Stimulated activated CD4-positive, alpha-beta T cell treated with anti-CD3 and anti-CD28 coated beads, Interleukin-1b, Interleukin-23, amount 100 ng/mL, for 24 hours (primary cell): ENCODE data around the gene KLF1.

ENCODE experiments used
- DNase-seq, 4 experiments: peaks; one replicate each; pipeline ENCODE4 v3.0.0-alpha.2; 2020; ENCODE audit warnings: low read depth in 4 of 4, low spot score in 1 of 4

Gene KLF1

DNA sequence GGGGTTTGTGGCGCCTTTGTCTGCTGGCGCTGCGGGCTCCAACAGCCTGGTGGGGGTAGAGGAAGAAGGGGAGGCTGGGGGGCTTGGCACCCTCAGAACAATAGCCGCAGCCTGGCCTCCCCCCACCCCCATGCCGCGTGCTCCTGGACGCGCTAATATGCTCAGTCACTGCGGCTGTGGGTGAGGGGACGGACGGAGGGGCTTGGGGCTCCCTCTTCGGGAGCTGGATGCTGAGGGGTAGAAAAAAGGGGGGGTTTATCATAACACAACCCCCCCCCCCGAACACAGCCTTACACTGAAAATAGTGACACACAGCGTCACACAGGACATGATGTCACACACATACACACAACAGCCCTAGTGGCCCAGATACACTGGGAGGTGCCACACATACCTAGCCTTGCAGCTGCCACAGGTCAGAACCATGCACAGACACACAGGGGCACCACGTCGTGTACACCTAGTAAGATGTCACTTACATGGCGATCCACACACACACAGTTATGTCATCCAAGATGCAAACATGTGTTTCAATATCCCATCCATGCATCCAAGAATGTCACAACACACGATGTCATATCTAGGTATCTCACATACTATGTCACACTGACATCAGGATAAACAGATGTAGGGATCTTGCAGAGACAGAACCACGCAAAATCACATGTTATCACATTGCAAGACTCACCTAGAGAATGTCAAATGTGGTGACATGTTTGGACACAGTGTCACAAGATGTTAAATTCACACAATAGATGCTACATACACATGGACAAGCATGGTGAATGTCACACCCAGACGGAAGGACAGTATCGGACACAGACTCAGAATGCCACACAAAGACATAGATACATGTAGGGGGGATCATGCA lies 47.9 kb downstream of the KLF1 start:
- no peak for DNase-seq

DNA sequence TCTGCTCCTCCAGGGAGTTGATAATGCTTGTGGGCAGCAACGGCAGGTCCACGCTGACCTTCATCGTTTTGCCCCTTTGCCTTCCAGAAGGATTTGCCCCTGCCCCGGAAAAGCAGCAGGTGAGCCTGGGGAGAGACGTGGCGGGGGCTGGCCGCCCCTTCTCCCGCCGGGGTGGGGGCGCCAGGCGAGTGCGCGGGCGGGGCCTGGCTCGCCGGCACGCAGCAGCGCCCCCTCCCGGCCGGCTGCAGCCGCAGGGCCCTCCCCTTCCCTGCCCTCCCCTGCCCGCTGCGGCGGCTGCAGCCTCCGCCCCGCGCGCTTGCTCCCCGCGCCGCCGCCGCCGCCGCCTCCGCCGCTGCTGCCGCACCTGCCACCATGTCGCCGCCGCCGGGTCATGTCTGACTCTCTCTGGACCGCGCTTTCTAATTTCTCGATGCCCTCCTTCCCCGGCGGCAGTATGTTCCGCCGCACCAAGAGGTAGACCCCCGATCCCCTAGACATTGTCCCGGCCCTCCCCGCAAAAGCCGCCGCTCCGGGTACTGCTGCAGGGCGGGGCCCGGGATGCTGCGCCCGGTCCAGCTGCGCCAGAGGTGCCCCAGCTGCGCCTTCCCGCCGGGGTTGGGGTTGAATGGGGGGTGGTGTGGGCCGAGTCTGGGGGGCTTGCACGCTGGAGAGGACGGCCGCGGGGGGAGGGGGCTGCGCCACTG lies 48.7 kb downstream of the KLF1 start, which contains the start of gene MAST1:
MAST1 (plus strand) TSS at position 334 of the 704 bp plus-strand sequence; CDS start at position 392, 58 bp downstream.
- peak in 2 of 4 experiments; percentile 32 to 50 for DNase-seq

DNA sequence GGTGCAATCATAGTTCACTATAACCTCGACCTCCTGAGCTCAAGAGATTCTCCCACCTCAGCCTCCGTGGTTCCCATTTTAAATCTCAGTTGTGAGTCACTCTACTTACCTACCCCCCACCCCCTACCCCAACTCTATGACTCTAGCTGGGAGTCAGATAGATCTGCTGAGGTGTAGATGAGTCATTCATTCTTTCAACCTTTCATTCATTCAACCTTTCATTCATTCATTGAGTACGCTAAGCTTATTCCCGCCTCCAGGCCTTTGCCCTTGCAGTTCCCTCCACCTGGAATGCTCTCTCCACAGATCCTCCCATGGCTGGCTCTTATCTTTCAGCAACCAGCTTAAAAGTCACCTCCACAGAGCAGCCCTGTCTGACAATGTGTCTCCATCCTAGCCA lies 49.8 kb downstream of the KLF1 start:
- no peak for DNase-seq

DNA sequence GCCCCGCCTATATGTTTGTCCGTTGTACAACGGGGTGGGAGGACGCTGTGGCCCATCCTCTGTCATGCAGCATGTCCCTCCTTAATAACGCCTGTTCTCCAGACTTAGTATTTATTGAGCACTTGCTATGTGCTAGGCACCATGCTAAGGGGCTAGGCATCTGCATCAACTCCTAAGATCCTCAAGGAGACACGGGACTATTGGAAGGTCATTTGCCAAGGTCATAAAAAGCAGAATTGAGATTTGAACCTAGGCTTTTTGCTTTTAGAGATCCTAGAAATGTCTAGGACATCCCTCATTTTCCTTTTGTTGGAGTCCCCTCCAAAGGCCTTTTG lies 50.5 kb downstream of the KLF1 start:
- no peak for DNase-seq

DNA sequence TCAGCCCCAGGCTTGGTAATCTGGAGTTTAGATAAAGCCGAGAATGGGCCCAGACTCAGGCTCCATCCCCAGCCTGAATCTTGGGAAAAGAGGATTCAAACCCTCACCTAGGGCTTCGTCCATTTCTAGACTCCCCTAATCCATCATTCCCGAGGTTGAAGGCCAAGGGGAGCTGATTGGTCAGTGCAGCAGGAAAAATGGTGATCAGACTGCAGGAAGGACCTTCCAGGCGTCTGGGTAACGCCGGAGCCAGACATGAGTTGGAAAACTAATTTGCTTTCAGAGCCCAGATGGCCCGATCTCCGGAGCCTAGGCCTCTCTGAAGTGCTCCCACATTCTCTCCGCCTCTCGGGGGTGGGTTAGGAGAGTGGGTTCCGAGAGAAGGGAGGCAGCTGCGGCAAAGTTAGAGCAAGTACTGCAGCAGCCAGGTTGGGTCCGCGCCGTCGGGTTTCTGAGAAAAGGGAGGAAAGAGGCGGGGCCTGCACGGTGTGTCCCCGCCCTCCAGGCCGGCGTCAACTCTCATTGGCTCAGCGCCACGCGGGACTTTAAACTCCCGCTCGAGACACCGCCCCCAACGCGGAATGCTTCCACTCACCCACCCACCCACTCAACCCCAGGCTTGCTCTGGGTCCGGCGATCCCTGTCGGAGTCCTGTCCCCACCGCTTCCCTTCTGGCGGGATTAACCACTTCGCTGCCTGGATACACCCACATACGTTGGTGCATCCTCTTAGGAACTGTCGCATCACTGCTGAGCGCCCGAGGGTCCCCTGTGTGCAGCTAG lies 51.8 kb downstream of the KLF1 start:
- no peak for DNase-seq

DNA sequence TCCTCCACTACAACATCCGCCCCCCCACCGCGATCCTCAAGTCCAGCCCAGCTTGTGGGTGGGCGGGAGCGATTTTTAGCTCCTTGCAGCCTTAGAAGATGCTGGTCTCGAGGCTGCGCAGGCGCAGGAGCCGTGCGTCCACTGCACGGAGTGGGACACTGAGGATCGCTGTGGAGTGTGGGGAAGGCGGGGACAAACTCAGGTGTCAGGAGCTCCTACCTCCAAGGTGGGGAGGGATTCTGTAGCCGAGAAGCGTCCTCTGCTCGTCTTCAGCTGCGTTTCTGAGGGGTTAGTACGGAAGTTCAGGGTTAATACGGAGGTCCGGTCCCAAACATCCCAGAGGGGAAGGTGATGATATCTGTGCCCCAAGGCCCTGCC lies 52.4 kb downstream of the KLF1 start, which contains the start of gene RTBDN:
RTBDN (minus strand) TSS at position 14 of the 378 bp plus-strand sequence. CDS start 4,600 bp downstream, outside the sequence.
- no peak for DNase-seq
